Activated naive CD4-positive, alpha-beta T cell treated with anti-CD3 and anti-CD28 coated beads, Interleukin-2, amount 50 U/mL, for 72 hours (primary cell): ENCODE measurements around the gene LHX3. TPM values are rescaled to one million over a fixed set of nuclear protein-coding genes. Genes with fewer than 3 reads are reported as not detected.

Experiments
- ATAC-seq, 2 donors: fragments of 150-1000 bp; cut with Tn5 transposase; 2 replicates each; pipeline ENCODE4 v1.10.0; 2021; ENCODE audit warnings: mild to moderate bottlenecking in 2 of 2, moderate library complexity in 2 of 2
- DNase-seq, 2 donors: peaks; one replicate each; pipeline ENCODE4 v3.0.0; 2021 to 2022; ENCODE audit warnings: low spot score in 2 of 2
- H3K27ac Mint-ChIP-seq, 2 donors: one replicate each; pipeline ENCODE4 v1.8.0; 2022; ENCODE audit warnings: mild to moderate bottlenecking in 2 of 2, mixed read lengths in 2 of 2
- H3K36me3 Mint-ChIP-seq, 2 donors: one replicate each; pipeline ENCODE4 v1.8.0; 2022; ENCODE audit warnings: mixed read lengths in 2 of 2
- H3K9me3 Mint-ChIP-seq, 2 donors: one replicate each; pipeline ENCODE4 v1.8.0; 2022; ENCODE audit warnings: mixed read lengths in 2 of 2
- total RNA-seq, 2 donors: library from RNA; stranded (reverse); gene quantifications; one replicate each; pipeline ENCODE4 v1.2.3, GENCODE V29; 2022

The LHX3 gene
- total RNA-seq, 2 donors from 2014 or later, result 0.08 to 0.11 TPM

DNA sequence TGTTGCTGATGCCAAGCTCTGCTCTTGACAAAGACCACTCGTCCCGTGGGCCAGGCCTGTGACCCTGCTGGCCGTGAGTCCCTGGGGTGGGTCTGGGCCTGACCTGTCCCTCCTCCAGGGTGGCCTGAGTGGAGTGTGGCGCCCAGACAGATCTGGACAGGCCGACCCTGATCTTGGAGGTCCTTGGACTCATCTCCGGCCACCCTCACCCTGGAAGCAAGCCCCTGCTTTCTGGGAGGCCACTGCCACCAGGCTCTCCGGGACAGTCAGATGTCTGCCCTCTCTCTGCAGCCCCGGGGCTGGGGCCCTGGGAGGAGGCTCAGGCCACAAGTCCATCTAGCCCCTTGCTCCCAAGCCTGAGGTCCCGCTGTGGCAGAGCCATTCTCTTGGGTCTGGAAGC lies 55.1 kb downstream of the LHX3 start:
- H3K36me3 Mint-ChIP-seq, result no peaks in the 10 kb centered on the region
- H3K9me3 Mint-ChIP-seq, result no peaks in the 10 kb centered on the region
- H3K27ac Mint-ChIP-seq, result no peak overlapping the region
- ATAC-seq (no peak), DNase-seq (no peak)

DNA sequence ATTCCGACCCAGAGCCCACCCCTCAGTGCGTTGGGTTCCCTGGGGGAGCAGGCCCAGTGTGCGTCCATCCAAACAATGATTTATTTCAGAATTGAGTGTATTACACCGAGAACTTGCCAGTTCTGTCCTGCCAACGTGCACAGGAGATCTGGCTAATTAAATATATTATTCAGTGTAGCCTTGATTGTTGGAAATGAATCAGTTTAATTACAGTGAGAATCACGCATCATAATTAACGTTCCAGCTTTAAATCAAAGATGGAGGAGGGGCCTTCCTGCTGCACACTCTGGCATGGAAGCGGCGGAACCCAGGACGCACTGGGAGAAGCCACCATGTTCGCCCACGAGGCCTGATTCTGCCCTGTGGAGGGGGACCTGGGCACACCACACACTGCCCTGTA lies 55.6 kb downstream of the LHX3 start:
- Mint-ChIP-seq H3K36me3 (no peaks in the 10 kb centered on the region), H3K27ac (no peak overlapping the region), H3K9me3 (no peaks in the 10 kb centered on the region)
- DNase-seq, result no peak
- ATAC-seq, result no peak

DNA sequence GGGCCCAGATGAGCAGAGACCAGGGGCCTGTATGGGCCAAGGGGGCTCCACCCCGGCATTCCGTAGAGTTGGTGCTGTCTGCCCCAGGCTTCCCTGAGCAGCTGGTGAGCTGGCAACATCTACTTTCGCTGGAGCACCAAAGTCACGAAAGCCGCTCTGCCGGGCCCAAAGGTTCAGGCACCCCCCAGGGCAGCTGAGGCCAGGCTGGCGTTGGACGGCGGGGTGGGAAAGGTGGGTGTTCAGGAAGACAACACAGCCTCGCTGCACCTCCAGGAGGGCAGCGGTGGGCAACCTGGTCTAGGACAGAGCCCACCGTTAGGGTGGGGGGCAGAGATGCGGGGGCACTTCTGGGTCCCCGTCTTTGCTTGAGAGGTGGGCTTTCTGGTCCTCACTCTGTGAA lies 56.2 kb downstream of the LHX3 start:
- Mint-ChIP-seq H3K36me3 (no peaks in the 10 kb centered on the region), H3K27ac (no peak overlapping the region), H3K9me3 (no peaks in the 10 kb centered on the region)
- DNase-seq (no peak), ATAC-seq (no peak)

DNA sequence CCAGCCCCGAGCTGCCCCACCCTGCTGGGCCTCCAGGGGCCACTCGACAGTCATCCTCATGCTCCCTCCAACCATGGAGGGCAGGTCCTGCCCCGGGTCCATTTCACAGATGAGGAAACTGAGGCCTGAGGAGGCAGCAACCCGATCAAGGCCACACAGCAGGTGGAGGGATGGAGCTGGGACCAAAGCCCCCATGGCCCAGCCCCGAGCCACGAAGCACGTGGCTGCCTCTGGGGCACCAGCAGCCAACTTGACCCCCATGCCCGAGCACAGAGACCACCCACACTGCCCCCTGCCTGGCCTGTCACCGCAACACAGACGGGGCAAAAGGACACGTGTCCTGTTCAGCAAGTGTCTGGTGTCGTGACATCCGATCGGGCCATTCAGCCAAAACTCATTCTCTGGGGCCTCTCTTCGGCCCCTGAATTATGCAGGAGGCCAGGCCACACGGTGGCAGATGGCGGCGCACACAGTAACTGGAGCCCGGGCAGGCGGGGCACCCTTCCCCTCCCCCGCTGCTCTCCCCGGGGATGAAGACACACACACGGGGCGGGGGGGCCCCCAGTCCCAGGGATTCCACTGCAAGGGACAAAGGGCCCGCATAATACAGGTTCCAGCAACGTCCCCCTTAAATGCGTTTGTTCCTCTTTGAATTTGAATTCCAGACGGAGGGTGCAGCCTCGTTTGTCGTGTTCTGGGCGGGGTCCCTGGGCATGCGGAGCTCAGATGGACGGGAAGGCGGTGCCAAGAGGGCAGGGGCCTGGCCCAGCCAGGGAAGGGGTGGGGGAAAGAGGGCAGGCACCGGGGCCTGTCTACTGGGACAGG lies 56.8 kb downstream of the LHX3 start:
- H3K9me3 Mint-ChIP-seq, result no peaks in the 10 kb centered on the region
- ATAC-seq (no peak), DNase-seq (no peak)
- H3K36me3 Mint-ChIP-seq, result no peaks in the 10 kb centered on the region
- no peak overlapping the region for H3K27ac Mint-ChIP-seq

DNA sequence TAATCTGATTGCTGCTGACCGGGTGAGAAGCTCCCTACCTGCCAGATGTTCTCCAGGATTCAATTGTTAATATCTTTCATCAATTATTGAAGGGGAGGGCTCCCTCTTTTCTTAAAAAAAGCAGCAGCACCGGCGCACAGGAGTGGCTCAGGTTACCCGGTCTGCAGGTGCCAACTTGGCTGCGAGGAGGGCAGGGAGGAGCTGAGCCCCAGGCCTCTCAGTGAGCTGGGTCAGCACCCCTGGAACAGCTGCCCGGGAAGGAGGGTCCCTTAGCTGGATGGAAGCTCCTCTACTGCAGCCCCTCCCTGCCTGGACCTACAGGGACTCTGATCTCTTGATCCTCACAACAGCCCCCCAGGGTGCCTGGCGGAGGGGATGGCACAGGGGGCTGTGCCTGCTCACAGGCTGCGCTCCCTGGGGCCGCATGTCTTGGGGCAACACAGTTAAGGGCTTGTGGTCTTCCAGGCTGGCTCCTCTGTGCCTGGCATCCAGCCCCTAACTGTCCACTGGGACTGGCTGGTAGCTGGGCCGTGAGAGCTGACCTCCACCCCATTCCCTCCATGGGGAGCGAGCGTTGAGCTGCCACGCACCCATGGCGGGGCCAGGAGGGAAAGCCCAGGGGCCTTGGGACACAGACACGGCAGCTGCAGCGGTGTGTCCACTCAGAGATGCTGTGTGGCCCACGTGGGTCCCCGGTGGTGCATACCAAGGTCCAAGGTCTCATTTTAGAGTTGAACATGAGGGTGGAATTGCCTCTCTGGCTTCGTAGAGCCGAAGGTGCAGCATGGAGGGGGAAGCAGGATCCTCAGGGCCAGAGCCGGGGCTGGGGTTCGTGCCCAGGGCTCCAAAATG lies 57.7 kb downstream of the LHX3 start:
- ATAC-seq (no peak), DNase-seq (no peak)
- no peak overlapping the region for H3K27ac Mint-ChIP-seq
- H3K36me3 Mint-ChIP-seq, result no peaks in the 10 kb centered on the region
- no peaks in the 10 kb centered on the region for H3K9me3 Mint-ChIP-seq

Other genes starting within 250 kb of the LHX3 start
- gene UBAC1, start 243.8 kb downstream of the LHX3 start, total RNA-seq, result 10 to 100 TPM; 39.8 to 46.7 TPM
- gene NACC2, start 109.8 kb downstream of the LHX3 start, total RNA-seq, result 10 to 100 TPM in 1 of 2 donors, 1 to 10 TPM in 1; 4.5 to 10.0 TPM
- gene TMEM250, start 86.3 kb downstream of the LHX3 start, total RNA-seq, result 10 to 100 TPM; 13.3 to 26.2 TPM
- gene QSOX2, start 40.7 kb upstream of the LHX3 start, total RNA-seq, result 10 to 100 TPM; 24.1 to 26.2 TPM
- under 1 TPM in 1 of 2 donors, not detected in 1; 0.02 TPM for gene CCDC187, start 99.0 kb upstream of the LHX3 start, total RNA-seq
- gene GPSM1, start 122.4 kb upstream of the LHX3 start, total RNA-seq, result 10 to 100 TPM in 1 of 2 donors, 1 to 10 TPM in 1; 8.5 to 12.3 TPM
- gene DNLZ, start 158.6 kb upstream of the LHX3 start, total RNA-seq, result 10 to 100 TPM; 10.6 to 15.6 TPM
- gene CARD9, start 168.5 kb upstream of the LHX3 start, total RNA-seq, result 1 to 10 TPM; 1.3 to 1.7 TPM
- gene SNAPC4, start 195.0 kb upstream of the LHX3 start, total RNA-seq, result 10 to 100 TPM; 12.5 to 16.7 TPM
- 10 to 100 TPM; 52.2 to 75.4 TPM for gene ENTR1, start 205.5 kb upstream of the LHX3 start, total RNA-seq
- 100 to 1,000 TPM in 1 of 2 donors, 10 to 100 TPM in 1; 94.1 to 110 TPM for gene PMPCA, start 205.5 kb upstream of the LHX3 start, total RNA-seq
- 10 to 100 TPM; 14.4 to 16.0 TPM for gene INPP5E, start 234.7 kb upstream of the LHX3 start, total RNA-seq